Erythroblast (primary cell): ENCODE results near the gene ZNF544.

ENCODE experiments used
- GATA1 ChIP-seq: IDR thresholded peaks from 2 replicates; pipeline ENCODE4 v1.6.1; 2011; ENCODE audit warnings: low read depth, mild to moderate bottlenecking, control low read depth, low read length, moderate library complexity
- POLR2A ChIP-seq: IDR thresholded peaks from 2 replicates; pipeline ENCODE4 v1.6.1; 2011; ENCODE audit warnings: mild to moderate bottlenecking, low read length

DNA sequence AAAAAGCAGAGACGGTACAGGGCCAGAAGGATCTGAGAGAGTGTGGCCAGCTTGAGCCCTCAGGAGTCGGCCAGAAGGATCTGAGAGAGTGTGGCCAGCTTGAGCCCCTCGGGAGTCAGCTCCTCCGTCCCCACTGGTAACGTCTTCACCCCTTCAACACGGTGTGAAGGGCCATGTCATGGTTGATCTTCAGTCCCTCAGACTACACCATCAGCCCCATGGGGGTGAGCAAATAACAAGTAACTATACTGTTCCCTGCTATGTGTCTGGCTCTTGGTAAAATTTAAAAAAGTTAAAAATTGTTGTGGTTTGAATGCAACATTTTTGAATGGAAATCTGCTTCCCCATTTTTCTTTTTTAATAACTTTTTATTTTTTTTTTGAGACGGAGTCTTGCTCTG, 48.5 kb downstream of the ZNF544 start:
- TF ChIP-seq POLR2A = no peak
- TF ChIP-seq GATA1 = no peak
